AML-193 (cell line): ENCODE data around the gene FGF14.
"Not testable (repeated sequence)": the region's sequence is repeated elsewhere in the genome, so short reads cannot be mapped to it uniquely, and the experiment has no call there.

Experiments
- DNase-seq, 2 experiments: peaks; one replicate each; lab custom pipeline; 2025; lab: John Stamatoyannopoulos, UW

FGF14 gene

DNA sequence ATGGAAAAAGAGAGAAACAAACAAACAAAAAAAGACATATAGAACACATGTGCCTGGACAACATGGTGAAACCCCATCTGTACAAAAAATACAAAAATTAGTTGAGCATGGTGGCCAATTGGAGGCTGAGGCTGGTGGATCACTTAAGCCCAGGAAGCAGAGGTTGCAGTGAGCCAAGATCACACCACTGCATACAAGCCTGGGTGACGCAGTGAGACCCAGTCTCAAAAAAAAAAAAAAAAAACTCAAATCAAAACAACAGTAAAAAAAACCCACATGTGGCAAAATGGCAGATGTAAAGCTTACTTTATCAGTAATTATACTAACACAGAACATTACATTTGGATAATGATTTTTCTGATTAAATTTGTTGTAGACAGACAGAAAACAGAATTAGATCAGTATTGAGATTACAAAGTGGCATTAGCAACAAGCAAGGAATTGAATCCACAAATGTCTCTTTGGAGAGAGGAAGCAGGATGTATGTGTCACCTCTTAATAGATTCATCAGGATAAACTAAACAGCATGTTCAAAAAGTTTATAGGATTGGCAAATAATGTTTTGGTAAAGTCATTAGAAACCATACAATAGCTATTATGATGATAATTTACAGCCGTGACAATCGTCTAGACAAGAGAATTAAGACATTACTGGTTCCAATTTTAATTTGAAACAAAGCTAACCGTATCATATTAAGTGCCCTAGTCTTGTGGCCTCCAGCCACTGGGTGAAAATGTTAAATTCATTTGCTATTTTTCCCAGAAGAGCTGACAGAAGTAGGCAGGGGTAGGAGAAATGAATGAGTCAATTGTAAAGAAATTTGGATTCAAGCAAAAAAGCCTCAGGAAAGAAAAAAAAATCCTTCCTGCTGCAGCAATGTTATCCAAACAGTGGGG is 206.0 kb downstream of the FGF14 start:
- DNase-seq = no peak

DNA sequence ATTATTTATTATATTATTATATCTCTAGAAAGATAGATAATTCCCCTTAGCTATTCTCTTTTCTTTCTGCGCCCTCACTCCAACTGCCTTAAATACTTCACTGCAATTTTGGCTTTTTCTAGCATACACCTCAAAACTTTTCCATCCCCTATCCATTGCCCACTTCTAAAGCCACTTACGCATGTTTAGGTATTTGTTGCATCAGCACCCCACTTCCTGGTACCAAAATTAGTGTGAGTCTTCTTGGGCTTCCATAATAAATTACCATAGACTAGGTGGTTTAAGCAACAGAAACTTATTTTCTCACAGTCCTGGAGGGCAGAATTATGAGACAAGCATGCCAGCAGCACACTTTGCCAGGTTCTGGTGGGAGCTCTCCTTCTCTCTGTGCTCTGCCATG is 209.0 kb downstream of the FGF14 start:
- no peak for DNase-seq

DNA sequence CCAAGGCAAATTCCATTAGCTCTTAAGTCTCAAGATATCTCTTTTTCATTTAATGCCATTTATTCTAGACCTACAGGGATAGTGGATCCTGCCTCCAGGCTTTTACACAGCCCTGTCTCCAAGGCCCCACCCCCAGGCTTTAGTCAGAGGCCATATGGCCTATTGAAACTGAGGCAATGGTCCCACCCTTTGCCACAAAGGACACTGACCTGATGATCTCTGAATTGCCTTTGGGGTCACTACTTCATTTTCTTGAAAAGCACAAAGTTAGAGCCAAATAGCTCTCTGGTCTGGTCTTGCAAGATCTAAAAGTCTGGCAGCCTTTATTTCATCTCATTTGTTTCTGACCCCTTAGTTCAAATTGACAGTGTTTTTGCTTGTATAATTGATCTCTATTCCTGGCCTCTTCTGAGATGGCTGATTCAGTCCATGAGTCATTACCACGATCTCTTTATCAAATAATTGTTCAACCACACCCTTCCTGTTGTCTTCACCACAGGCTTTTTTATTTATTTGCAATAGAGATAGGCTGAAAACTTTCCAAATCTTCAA is 209.8 kb downstream of the FGF14 start:
- DNase-seq = no peak

DNA sequence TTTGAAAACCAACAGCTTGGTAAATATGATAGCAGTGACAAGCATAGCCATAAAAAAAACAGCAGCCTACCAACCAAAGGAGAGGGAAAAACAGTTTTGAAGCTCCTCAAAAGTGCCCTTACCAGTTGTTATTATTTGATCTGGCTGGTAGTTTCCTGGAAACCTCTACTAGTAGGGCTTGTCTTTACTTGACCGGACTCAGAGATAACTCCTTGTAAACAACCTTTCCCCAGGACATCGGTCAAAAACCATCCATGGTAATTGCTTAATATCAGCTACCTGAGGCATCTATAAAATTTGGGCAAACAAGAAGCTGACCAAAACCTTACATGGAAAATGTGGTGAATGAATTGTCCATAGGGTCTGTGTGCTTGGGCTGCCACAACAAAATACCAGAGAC is 210.9 kb downstream of the FGF14 start:
- no peak for DNase-seq

DNA sequence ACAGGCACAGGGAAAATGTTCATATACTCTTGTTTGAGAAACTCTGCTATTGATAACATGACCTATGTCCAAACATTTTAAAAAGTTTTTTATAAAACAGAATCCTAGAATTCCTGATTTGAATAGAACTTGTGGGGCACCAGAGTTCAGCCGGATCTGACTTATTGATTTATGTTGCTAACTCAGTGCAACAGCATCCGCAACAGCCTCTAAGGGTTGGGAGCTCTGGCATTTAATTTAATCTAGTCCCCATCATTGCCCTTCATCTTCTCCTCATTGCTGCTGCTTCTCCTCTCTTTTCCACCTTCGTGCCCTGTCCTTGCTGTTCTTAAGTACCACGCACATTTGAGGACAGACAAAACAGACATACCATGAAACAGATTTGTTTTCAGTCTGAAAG is 214.5 kb downstream of the FGF14 start:
- DNase-seq = no peak

DNA sequence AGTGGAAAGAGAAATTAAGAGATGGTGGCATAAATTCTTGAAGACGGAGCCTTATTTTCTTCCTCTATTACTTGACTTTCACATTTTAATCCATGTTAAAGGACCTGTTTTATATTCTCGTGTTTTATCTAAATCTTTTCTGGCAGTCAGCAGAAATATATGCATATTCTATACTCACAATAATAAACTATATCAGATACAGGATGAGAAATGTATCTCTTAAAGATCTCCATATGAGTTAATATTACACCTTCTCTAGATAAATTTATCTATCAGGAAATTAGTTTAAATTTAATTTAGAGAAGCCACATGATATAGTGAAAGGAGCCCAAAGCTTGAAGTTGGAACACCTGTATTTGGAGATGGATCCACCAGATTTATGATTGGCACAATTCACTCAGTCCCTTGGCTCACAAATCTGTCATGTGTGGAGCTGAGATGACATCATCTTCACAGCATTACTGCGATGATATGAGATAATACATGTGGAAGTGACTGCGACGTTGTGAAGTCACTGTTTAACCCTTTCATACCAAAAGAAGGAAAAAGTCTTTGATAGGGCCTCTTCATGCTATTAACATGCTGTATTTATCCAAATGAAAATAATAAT is 216.4 kb downstream of the FGF14 start:
- DNase-seq = no peak

DNA sequence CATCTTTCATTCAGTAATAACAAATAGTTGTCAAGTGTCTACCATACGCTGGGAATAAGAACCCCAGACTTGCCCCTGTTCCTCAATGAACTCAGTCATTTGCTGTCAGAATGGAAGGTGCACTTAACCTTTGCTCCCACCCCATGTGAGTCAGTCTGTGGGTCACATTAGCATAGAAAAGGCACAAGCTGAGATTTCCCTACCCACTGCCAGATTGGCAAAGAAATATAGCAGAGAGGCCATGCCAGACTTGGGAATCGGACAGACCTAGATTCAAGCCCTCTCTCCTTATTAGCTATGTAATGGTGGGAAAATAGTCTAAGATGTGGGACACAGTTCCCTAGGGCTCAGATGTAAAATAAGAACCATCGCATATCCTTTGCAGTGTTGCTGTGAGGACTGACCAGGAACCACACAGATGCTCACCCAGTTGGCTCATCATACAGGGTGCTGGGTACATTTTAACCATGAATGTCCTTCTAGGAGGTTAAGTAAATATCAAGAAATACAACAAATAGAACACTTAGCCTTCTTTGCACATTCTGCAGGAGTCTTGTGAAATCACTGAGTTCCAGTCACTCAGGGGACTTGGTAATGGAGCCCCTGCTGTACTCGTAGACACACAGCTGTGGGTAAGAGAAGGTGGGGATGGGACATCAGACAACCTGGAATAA is 218.2 kb downstream of the FGF14 start:
- no peak for DNase-seq

DNA sequence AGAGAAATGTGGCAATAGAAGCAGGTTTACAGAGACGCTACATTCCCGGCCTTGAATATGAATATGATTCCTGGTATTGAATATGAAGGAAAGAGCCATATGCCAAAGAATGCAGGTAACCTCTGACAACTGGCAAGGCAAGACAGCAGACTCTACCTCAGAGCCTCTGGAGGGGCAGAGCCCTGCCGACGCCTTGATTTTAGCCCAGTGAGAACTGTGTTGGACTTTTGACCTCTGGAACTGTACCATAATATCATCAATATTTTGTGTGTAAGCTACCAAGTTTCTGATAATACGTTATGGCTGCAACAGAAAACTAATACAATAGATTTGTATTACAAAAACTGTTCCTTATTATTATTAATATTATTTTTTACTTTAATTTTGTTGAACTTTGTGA is 219.7 kb downstream of the FGF14 start:
- DNase-seq = no peak

DNA sequence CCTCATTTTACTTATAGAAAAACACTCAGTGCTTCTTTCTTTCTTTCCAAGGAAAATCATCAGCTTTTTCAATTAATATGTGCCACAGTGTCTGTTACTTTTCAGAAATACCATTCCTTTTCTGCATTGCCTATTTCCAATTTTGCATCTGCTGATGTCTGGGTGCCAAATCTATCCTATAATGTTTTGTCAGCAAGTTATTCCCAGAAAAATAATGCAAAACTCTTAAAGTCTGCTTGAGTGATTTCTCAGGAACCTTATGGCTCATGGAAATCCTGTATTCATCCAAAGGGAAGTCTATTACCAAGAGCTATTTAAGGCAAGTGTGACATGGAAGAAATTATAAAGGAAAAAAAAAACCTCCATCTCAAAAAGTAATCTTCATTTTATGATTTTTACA is 224.4 kb downstream of the FGF14 start:
- DNase-seq = no peak

DNA sequence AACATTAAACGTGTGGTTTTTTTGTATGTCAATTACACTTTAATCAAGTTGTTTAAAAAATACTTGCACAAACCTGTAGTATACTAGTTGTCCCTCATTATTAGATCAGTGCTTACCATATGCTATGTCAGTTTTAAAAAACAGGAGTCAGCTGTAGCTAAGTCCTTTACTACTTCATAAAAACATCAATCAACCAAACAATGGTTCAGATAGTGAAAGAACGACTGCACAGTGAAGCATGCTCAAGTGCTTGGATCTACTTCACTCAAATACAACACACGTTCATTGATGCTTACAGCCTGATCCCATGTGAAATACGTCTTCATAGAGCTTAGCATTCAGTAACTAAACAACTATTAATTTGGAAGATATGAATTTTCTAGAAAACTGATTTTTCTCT is 225.0 kb downstream of the FGF14 start:
- DNase-seq = no peak

DNA sequence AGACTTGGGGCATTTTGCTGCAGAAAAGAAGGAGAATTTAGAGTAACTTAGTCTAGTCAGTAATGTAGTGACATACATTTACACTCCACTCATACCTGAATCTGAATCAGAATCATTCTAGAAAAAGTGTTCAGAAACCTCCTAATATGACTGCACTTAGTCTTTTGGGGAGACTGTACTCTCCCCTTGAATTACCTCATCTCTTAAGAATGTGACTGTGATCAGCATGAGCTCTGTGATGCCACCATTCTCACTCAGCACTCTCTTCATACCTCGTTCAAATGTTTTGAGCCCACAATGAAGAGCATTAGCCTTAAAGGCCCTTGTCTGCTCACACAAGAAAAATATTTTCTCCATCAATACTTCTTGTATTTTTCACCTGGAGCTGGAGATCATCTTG is 229.4 kb downstream of the FGF14 start:
- no peak for DNase-seq

DNA sequence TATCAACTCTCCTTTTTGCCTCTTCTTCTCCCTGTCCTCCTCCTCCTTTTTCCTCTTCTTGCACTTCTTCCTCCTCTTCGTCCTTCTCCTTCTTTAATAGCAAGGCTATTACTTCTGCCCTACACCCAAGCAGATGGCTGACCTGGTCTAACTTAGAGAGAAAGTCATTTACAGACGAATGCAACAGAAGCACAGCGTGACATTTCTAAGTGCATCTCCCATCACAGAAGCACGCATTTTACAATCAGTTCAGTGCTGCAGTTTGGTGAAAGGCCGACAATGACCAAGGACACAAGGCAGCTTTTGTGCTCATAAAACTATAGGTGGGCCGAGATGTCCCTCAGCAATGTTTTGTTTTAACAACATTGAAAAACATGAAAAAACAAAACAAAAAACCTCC is 231.5 kb downstream of the FGF14 start:
- DNase-seq = no peak

DNA sequence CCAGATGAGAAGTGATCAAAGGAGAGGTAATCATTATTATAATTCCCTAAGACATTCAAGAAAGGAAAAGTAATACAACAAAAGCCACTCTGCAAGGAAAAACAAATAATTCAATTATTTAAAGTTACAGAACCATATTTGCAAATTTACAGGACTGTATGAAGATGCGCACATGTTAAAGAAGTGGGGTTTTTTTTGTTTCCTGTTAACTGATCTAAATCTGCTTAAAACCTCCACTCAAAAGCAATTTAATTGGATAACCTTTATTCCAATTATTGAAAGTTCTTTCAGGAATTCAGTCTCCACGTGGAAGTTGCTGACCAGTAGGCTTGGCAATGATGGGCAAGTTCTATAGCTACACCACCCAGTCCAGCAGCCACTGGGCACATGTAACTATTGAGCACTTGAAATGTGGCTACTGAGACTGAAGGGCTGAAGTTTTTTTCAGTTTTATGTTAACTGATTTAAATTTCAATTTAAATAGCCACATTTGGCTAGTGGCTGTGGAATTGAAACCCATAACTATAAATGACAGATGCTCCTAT is 232.3 kb downstream of the FGF14 start:
- no peak for DNase-seq

DNA sequence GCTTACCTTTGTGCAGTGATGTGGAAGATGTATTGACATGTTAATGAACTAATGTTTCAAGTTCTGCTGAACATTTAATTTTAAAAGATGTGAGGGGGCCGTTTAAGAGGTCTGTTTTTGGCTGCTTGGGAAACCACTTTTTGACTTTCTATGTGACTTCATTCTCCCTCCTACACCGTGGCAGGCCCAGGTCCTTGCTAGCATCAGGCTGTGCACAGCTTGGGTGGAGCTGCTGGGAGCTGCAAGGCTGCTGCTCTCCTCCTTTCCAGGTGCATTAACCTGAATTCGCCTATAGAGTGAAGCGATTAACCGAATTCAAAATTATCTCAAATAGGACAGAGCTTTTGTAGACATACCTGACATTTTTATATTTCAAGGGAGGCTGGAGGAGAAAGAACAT is 249.1 kb downstream of the FGF14 start:
- no peak for DNase-seq

DNA sequence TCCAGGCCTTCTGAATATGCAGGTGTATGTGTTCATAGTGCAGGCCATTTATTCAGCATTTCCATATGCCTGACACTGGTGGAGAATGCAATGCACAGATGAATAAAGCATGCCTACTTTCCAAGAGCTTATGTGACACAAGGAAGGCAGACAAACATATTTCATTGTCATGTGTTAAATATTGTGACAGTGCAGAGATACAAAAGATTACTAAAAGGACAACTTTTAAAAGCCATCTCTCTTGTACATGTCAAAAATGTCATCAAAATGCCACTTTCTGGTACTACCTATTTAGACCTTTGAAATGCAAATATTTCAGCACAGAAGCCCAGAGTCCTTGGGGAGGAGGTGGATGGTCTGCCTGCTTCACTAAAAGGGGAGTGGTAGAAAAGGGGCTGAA is 254.5 kb downstream of the FGF14 start:
- no peak for DNase-seq

DNA sequence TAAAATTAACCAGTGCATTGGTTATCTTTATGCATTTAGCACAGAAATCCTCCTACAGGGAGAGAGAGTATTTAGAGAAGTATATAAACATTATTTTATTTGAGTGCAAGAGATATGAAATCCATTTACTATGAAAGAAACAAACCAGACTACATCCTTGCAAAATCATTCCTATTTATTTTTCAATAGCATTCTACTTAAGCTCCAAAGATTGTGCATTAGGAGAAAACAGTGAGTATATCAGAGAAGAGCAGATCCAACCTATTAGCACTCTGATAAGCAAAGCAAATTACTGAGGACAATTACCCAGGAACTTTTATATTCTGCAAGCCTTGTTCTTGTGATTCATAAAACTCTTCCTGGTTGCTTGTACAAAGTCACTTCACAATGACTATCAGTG is 256.1 kb downstream of the FGF14 start:
- DNase-seq = no peak

DNA sequence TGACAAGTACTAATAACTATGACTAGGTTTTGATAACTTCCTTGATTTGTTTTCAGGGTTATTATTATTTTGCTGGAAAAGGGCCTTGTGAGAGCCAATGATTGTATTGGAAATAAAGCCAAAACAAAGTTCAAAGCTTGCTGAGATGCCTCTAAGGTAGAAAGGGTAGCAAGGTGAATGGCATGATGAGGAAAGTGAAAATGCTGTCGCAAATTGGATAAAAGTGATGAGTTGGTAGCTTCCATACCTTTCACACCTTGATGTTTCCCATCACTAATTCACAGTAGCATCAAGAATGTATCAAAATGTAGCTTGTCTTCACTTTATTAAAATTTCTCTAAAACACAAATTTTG is 259.4 kb downstream of the FGF14 start:
- no peak for DNase-seq

DNA sequence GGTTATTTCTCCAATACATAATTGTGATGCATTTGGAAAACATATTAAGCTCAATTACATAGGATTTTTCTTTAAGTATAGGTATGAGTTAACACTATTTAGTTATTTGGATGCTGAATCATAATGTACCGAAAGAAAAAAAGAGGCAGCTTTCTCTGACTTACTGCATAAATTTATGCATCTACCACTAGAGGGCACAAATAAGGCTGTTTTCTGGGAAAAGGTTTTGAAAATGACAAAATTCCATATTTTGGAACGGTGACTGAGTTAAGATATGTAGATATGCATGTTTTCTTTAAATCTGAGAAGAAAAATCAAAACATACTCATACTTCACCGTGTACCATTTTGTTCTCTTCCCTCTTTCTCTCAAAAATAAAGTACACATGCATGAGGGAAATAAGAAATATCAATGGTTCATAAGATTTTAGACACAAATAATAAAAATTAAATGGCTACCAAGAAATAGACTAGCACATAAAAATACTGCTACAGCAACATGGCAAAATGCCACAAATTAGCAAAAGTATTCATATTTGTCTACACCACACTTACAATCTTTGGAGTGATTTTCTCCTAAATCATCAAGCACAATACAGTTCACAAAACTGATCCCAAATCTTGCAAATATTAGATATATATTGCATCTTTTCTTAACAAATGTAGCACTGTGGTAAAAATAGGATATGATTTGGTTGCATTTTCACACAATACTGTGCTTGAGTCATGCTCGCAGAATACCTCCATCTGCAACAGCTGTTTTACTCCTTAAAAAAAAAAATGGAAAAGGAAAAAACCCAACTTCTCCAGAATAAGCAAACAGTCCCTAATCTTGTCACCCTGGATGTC is 260.0 kb downstream of the FGF14 start:
- peak in 1 of 2 experiments; percentile 11 for DNase-seq

DNA sequence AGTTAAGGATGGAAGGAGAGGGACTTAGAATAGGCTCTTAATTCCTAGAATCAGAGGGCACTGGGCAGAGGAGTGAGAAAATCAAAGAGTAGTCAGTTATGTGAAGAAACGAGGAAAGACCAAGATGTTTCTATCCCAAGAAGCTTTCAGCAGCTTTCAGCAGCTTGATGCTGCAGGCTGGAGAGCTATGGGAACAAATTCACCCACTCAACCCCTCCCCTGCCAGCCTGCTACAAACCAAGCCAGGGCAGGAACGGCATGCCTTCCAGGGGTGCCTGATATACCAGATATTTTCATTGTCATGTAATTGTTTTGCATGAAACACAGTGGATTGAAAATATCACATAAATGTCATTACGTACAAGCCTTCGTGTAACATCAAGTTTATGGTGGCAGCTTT is 262.2 kb downstream of the FGF14 start:
- DNase-seq = no peak

DNA sequence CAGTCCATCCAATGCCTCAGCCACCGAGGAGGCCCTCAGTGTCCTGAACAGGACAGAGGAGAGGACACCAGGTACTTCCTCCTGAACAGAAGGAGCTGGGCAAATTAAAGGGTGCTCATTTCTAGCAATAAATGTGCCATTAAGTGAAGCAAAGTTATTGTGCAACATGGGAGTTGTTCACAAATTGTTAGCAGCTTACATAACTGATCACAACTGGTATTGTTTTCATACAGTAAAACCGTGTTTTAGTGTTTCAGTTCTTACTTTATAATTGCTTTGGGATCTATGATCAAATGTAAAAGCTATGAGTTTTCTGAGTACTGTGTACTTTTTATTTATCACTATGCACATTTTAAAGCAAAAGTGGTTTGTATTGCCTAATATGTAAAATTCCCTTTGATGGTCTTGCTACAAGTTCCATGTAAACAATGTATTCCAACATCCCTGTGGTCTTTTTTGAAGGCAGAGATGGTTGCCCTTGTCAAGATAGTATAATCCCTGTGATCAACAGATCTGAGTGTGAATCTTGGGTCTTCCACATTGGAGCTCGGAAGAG is 263.1 kb downstream of the FGF14 start:
- no peak for DNase-seq

DNA sequence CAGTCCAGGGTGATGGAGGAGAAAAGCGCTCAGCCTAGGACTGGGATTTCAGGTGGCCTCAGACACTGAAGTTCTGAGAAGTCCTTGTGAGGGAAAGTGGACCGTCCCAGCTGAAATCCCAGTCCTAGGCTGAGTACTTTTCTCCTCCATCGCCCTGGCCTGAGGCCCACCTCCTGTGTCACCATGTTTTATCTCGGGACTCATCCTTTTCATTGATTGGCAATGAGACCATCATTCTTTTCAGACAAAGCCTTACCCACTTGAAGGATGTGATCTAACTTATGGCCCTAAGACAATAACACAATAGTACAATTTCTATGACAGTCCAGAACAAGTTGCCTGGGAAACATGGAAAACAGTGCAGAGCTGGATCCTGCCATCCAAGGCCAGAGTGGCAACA is 263.9 kb downstream of the FGF14 start:
- not testable (repeated sequence) for DNase-seq
